ENCODE measurements around the gene ERF.

ERF gene

GRCh38 chr19:42290523-42291434, 35.9 kb upstream of the ERF start:
- TF ChIP-seq GATA3 (IDR thresholded peaks at IDR 0.05; ENCODE audit: low read depth, low read length) (no peak), GATA2 (IDR thresholded peaks at IDR 0.05; ENCODE audit: low read depth, low read length) (no peak)

- TF ChIP-seq GATA3 (IDR thresholded peaks at IDR 0.05; ENCODE audit: low read depth, low read length): no peak
- no peak for TF ChIP-seq GATA2 (IDR thresholded peaks at IDR 0.05; ENCODE audit: low read depth, low read length)
Observed at GRCh38 chr19:42290136-42290522, 35.2 kb upstream of the ERF start.

- TF ChIP-seq GATA3 (IDR thresholded peaks at IDR 0.05; ENCODE audit: low read depth, low read length) (no peak), GATA2 (IDR thresholded peaks at IDR 0.05; ENCODE audit: low read depth, low read length) (no peak)
Observed at GRCh38 chr19:42289556-42290041, 34.7 kb upstream of the ERF start.

GRCh38 chr19:42288881-42289555, 34.1 kb upstream of the ERF start:
- TF ChIP-seq GATA3 (IDR thresholded peaks at IDR 0.05; ENCODE audit: low read depth, low read length) (no peak), GATA2 (IDR thresholded peaks at IDR 0.05; ENCODE audit: low read depth, low read length) (no peak)

DNA sequence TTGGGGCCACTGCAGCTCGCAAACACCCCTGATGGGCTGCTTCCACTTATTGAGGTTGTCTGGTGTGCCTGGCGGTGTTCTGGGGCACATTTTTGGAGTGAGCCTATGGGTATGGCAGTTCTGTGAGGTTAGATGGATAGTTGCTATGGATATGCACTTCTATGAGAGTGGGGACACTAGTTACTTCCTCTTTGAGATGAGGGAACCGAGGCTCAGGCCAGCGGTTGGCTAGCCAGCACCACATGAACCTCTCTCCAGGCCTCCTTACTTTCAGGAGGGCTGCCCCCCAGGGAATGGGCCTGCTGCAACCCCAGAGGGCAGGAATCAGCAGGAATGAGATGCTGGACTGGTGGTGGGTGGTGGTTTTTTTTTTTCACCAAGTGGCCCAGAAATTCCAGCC, 33.5 kb upstream of the ERF start:
- TF ChIP-seq GATA3 (IDR thresholded peaks at IDR 0.05; ENCODE audit: low read depth, low read length): no peak
- no peak for TF ChIP-seq GATA2 (IDR thresholded peaks at IDR 0.05; ENCODE audit: low read depth, low read length)

GRCh38 chr19:42287827-42288107, 32.8 kb upstream of the ERF start:
- TF ChIP-seq GATA2 (IDR thresholded peaks at IDR 0.05; ENCODE audit: low read depth, low read length) (no peak), GATA3 (IDR thresholded peaks at IDR 0.05; ENCODE audit: low read depth, low read length) (no peak)

DNA sequence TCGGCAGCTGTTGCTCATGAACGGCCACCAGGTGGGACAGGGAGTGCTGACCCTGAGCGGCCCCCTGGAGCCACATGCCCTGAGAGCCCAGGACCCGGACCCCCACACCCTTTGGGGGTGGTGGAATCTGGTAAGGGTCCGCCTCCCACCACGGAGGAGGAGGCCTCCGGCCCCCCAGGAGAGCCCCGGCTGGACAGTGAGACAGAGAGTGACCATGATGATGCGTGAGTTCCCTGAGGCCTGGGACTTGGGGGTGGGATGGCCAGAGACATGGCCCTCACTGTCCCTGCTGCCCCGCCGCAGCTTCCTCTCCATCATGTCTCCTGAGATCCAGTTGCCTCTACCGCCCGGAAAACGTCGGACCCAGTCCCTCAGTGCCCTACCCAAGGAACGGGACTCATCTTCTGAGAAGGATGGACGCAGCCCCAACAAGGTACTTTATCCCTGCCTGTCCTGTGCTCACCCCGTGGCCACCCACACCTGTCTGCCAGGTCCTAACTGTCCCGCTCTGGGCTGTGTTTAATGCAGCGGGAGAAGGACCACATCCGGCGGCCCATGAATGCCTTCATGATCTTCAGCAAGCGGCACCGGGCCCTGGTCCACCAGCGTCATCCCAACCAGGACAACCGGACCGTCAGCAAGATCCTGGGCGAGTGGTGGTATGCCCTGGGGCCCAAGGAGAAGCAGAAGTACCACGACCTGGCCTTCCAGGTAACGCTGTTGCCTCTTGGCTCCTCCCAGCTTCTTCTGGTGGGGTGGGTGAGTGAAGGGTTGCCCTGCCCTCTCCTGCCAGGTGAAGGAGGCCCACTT, 32.3 kb upstream of the ERF start:
- TF ChIP-seq GATA2 (IDR thresholded peaks at IDR 0.05; ENCODE audit: low read depth, low read length): no peak

- TF ChIP-seq GATA2 (IDR thresholded peaks at IDR 0.05; ENCODE audit: low read depth, low read length) (no peak), GATA3 (IDR thresholded peaks at IDR 0.05; ENCODE audit: low read depth, low read length) (no peak)
Observed at GRCh38 chr19:42286349-42287016, 31.6 kb upstream of the ERF start.

GRCh38 chr19:42285988-42286348, 31.0 kb upstream of the ERF start:
- no peak for TF ChIP-seq GATA2 (IDR thresholded peaks at IDR 0.05; ENCODE audit: low read depth, low read length)
- TF ChIP-seq GATA3 (IDR thresholded peaks at IDR 0.05; ENCODE audit: low read depth, low read length): no peak

DNA sequence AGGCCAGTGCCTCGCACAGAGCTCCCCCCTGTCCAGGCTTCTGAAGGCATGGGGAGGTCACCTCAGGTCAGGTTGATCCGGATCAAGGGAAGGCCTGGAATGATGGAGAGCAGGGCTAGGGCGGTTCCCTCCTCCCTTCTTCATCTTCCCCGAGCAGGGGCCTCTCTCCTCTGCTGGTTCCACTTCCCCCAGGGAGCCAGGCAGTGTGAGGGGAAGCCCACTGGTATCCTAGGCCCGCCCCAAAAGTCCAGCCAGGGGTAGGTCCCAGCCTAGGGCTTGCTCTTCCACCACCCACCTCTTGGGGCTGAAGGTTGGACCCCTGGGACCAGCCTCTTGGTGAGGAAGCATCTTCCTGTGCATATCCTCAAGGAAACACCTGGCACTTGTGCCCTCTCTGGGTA, 30.6 kb upstream of the ERF start:
- TF ChIP-seq GATA2 (IDR thresholded peaks at IDR 0.05; ENCODE audit: low read depth, low read length): no peak
- no peak for TF ChIP-seq GATA3 (IDR thresholded peaks at IDR 0.05; ENCODE audit: low read depth, low read length)

- TF ChIP-seq GATA2 (IDR thresholded peaks at IDR 0.05; ENCODE audit: low read depth, low read length): no peak
- no peak for TF ChIP-seq GATA3 (IDR thresholded peaks at IDR 0.05; ENCODE audit: low read depth, low read length)
Observed at GRCh38 chr19:42284591-42285341, 29.8 kb upstream of the ERF start.

DNA sequence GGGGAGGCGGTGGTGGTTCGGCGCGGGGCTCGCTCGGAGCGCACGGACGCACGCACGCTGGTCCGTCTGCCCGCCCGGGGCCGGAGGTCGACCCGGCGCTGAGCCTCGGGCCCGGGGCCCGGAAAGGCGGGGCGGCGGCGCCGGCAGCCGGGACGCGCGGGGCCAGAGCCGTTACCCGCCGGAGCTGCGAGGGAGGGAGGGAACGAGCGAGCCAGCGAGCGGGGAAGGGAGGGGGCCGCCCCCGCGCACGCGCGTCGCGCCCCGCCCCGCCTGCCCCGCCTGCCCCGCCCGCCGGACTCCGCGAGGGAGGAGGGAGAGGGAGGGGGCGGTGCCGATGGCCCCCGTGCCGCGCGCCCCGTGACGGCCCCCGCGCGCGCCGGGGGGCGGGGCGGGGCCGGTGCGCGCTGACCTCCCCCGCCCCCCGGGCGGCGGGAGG, 29.2 kb upstream of the ERF start:
- TF ChIP-seq GATA3 (IDR thresholded peaks at IDR 0.05; ENCODE audit: low read depth, low read length) (no peak), GATA2 (IDR thresholded peaks at IDR 0.05; ENCODE audit: low read depth, low read length) (no peak)
